Tibial nerve (tissue), 4 donors: ENCODE data around the gene CREBRF.

Source experiments
- EP300 ChIP-seq, 2 donors: sonication (generic); formaldehyde crosslinking; IDR thresholded peaks; one replicate each; pipeline ENCODE4 v1.6.1; 2017; ENCODE audit warnings: antibody characterized with exemption in 2 of 2, mild to moderate bottlenecking in 1 of 2
- POLR2A ChIP-seq, 2 donors: fragments of 450-650 bp; IDR thresholded peaks; one replicate each; pipeline ENCODE4 v1.6.1; 2017; ENCODE audit warnings: antibody characterized with exemption in 2 of 2, mild to moderate bottlenecking in 2 of 2, moderate library complexity in 2 of 2
- TF ChIP-seq, protein P1 (sequence below), 5 experiments: fragments of 200-600 bp in 3 of 5; fragments of 450-650 bp in 2 of 5; sonication (generic) in 3 of 5; IDR thresholded peaks; one replicate each; pipeline ENCODE4 v1.5.1; 2016 to 2019; ENCODE audit warnings: antibody characterized with exemption in 5 of 5, mild to moderate bottlenecking in 3 of 5, moderate library complexity in 2 of 5

DNA sequence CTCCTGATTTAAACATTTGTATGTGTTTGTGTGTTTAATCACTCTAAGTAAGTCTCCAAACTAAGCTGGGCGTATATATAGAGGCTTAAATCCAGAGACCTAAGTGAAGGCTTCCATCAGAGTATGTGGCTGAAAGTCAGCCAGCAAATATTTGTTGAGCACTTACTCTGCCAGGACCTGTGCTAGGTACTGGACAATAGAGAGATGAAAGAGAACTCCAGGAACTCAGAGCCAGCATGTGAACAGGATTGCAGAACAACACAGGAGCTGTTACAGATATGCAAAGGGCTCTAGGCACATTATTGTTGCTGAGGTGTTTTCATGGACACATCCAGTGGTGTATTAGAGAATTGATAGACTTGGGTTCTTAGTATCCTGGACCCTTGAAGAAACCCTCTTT, 83.5 kb downstream of the CREBRF start:
- TF ChIP-seq POLR2A (IDR thresholded peaks at IDR 0.05) (no peak), EP300 (IDR thresholded peaks at IDR 0.05) (no peak)
- TF ChIP-seq, protein P1, sequence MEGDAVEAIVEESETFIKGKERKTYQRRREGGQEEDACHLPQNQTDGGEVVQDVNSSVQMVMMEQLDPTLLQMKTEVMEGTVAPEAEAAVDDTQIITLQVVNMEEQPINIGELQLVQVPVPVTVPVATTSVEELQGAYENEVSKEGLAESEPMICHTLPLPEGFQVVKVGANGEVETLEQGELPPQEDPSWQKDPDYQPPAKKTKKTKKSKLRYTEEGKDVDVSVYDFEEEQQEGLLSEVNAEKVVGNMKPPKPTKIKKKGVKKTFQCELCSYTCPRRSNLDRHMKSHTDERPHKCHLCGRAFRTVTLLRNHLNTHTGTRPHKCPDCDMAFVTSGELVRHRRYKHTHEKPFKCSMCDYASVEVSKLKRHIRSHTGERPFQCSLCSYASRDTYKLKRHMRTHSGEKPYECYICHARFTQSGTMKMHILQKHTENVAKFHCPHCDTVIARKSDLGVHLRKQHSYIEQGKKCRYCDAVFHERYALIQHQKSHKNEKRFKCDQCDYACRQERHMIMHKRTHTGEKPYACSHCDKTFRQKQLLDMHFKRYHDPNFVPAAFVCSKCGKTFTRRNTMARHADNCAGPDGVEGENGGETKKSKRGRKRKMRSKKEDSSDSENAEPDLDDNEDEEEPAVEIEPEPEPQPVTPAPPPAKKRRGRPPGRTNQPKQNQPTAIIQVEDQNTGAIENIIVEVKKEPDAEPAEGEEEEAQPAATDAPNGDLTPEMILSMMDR (IDR thresholded peaks at IDR 0.05): no peak
